Stimulated activated memory B cell treated with anti-CD40 and anti-IgM and Interleukin-4, amounts not matched to agents 10 μg/mL and 1 μg/mL and 100 μg/mL, for 72 hours (primary cell): ENCODE results near the gene ZBTB7C.

Experiments
- ATAC-seq: fragments of 150-1000 bp; cut with Tn5 transposase; 2 replicates; pipeline ENCODE4 v1.10.0; 2021
- H3K27ac Mint-ChIP-seq: one replicate; pipeline ENCODE4 v1.8.0; 2022; ENCODE audit warnings: mild to moderate bottlenecking, mixed read lengths
- H3K27me3 Mint-ChIP-seq: one replicate; pipeline ENCODE4 v1.8.0; 2022; ENCODE audit warnings: mixed read lengths
- H3K36me3 Mint-ChIP-seq: one replicate; pipeline ENCODE4 v1.8.0; 2022; ENCODE audit warnings: mixed read lengths
- H3K4me1 Mint-ChIP-seq: one replicate; pipeline ENCODE4 v1.8.0; 2022; ENCODE audit warnings: mixed read lengths
- H3K4me3 Mint-ChIP-seq: one replicate; pipeline ENCODE4 v1.8.0; 2022; ENCODE audit warnings: mild to moderate bottlenecking, moderate library complexity, mixed read lengths
- H3K9me3 Mint-ChIP-seq: one replicate; pipeline ENCODE4 v1.8.0; 2022; ENCODE audit warnings: mixed read lengths

ZBTB7C gene

GRCh38 chr18:48106976-48107781 lies 302.0 kb downstream of the ZBTB7C start:
- H3K4me3 Mint-ChIP-seq: no peak overlapping the region
- no peaks in the 10 kb centered on the region for H3K36me3 Mint-ChIP-seq
- no peak for ATAC-seq
- no peaks in the 10 kb centered on the region for H3K4me1 Mint-ChIP-seq
- H3K27me3 Mint-ChIP-seq: peaks cover 49% of the 10 kb centered on the region
- no peak overlapping the region for H3K27ac Mint-ChIP-seq
- H3K9me3 Mint-ChIP-seq: no peaks in the 10 kb centered on the region

GRCh38 chr18:48106498-48106897 lies 302.7 kb downstream of the ZBTB7C start:
- Mint-ChIP-seq H3K36me3 (no peaks in the 10 kb centered on the region), H3K4me1 (no peaks in the 10 kb centered on the region), H3K9me3 (no peaks in the 10 kb centered on the region), H3K27me3 (peaks cover 49% of the 10 kb centered on the region), H3K27ac (no peak overlapping the region), H3K4me3 (no peak overlapping the region)
- no peak for ATAC-seq

- Mint-ChIP-seq H3K36me3 (no peaks in the 10 kb centered on the region), H3K4me3 (no peak overlapping the region), H3K27me3 (peaks cover 59% of the 10 kb centered on the region), H3K4me1 (no peaks in the 10 kb centered on the region), H3K27ac (no peak overlapping the region), H3K9me3 (no peaks in the 10 kb centered on the region)
- no peak for ATAC-seq
These were observed 303.9 kb downstream of the ZBTB7C start for GRCh38 chr18:48105317-48105716.

- H3K36me3 Mint-ChIP-seq: no peaks in the 10 kb centered on the region
- no peak for ATAC-seq
- peaks cover 66% of the 10 kb centered on the region for H3K27me3 Mint-ChIP-seq
- H3K27ac Mint-ChIP-seq: no peak overlapping the region
- H3K4me3 Mint-ChIP-seq: no peak overlapping the region
- no peaks in the 10 kb centered on the region for H3K9me3 Mint-ChIP-seq
- no peaks in the 10 kb centered on the region for H3K4me1 Mint-ChIP-seq
These were observed 304.5 kb downstream of the ZBTB7C start for GRCh38 chr18:48104705-48105104.

GRCh38 chr18:48100651-48101165 lies 308.5 kb downstream of the ZBTB7C start:
- ATAC-seq: no peak
- Mint-ChIP-seq H3K27me3 (peaks cover 42% of the 10 kb centered on the region), H3K4me3 (no peak overlapping the region), H3K4me1 (no peaks in the 10 kb centered on the region), H3K9me3 (no peaks in the 10 kb centered on the region), H3K36me3 (no peaks in the 10 kb centered on the region), H3K27ac (no peak overlapping the region)

- H3K9me3 Mint-ChIP-seq: no peaks in the 10 kb centered on the region
These were observed 309.0 kb downstream of the ZBTB7C start for GRCh38 chr18:48100165-48100575.

GRCh38 chr18:48099481-48100164 lies 309.6 kb downstream of the ZBTB7C start:
- H3K9me3 Mint-ChIP-seq: no peaks in the 10 kb centered on the region
- ATAC-seq: no peak
- peaks cover 38% of the 10 kb centered on the region for H3K27me3 Mint-ChIP-seq
- no peaks in the 10 kb centered on the region for H3K36me3 Mint-ChIP-seq
- H3K4me1 Mint-ChIP-seq: no peaks in the 10 kb centered on the region
- no peak overlapping the region for H3K4me3 Mint-ChIP-seq
- no peak overlapping the region for H3K27ac Mint-ChIP-seq

More at GRCh38 chr18:48100165-48100575, 309.0 kb downstream of the ZBTB7C start:
- Mint-ChIP-seq H3K36me3 (no peaks in the 10 kb centered on the region), H3K27me3 (peaks cover 38% of the 10 kb centered on the region), H3K4me3 (no peak overlapping the region), H3K27ac (no peak overlapping the region), H3K4me1 (no peaks in the 10 kb centered on the region)
- ATAC-seq: no peak

- H3K9me3 Mint-ChIP-seq: no peaks in the 10 kb centered on the region
- no peak for ATAC-seq
- H3K27me3 Mint-ChIP-seq: peaks cover 38% of the 10 kb centered on the region
- no peak overlapping the region for H3K27ac Mint-ChIP-seq
- H3K36me3 Mint-ChIP-seq: no peaks in the 10 kb centered on the region
- H3K4me1 Mint-ChIP-seq: no peaks in the 10 kb centered on the region
- no peak overlapping the region for H3K4me3 Mint-ChIP-seq
These were observed 310.6 kb downstream of the ZBTB7C start for GRCh38 chr18:48098538-48098937.

- no peak for ATAC-seq
These were observed 311.2 kb downstream of the ZBTB7C start for GRCh38 chr18:48098007-48098406.

GRCh38 chr18:48095726-48096125 lies 313.5 kb downstream of the ZBTB7C start:
- H3K27me3 Mint-ChIP-seq: peaks cover 22% of the 10 kb centered on the region
- no peaks in the 10 kb centered on the region for H3K36me3 Mint-ChIP-seq
- no peaks in the 10 kb centered on the region for H3K9me3 Mint-ChIP-seq
- ATAC-seq: no peak
- no peak overlapping the region for H3K27ac Mint-ChIP-seq
- H3K4me1 Mint-ChIP-seq: no peaks in the 10 kb centered on the region
- no peak overlapping the region for H3K4me3 Mint-ChIP-seq

More at GRCh38 chr18:48098007-48098406, 311.2 kb downstream of the ZBTB7C start:
- Mint-ChIP-seq H3K27me3 (peaks cover 36% of the 10 kb centered on the region), H3K27ac (no peak overlapping the region), H3K9me3 (no peaks in the 10 kb centered on the region), H3K4me1 (no peaks in the 10 kb centered on the region), H3K36me3 (no peaks in the 10 kb centered on the region), H3K4me3 (no peak overlapping the region)

- peak; percentile 44 for ATAC-seq
- no peaks in the 10 kb centered on the region for H3K9me3 Mint-ChIP-seq
- H3K27me3 Mint-ChIP-seq: peaks cover 15% of the 10 kb centered on the region
- no peaks in the 10 kb centered on the region for H3K36me3 Mint-ChIP-seq
- no peak overlapping the region for H3K4me3 Mint-ChIP-seq
- no peak overlapping the region for H3K27ac Mint-ChIP-seq
- no peaks in the 10 kb centered on the region for H3K4me1 Mint-ChIP-seq
These were observed 316.1 kb downstream of the ZBTB7C start for GRCh38 chr18:48093104-48093503.

- Mint-ChIP-seq H3K4me3 (no peak overlapping the region), H3K4me1 (no peaks in the 10 kb centered on the region), H3K27me3 (peaks cover 13% of the 10 kb centered on the region), H3K9me3 (no peaks in the 10 kb centered on the region), H3K27ac (no peak overlapping the region), H3K36me3 (no peaks in the 10 kb centered on the region)
- ATAC-seq: no peak
These were observed 317.2 kb downstream of the ZBTB7C start for GRCh38 chr18:48091869-48092497.

- Mint-ChIP-seq H3K9me3 (no peaks in the 10 kb centered on the region), H3K27ac (no peak overlapping the region), H3K36me3 (no peaks in the 10 kb centered on the region), H3K4me3 (no peak overlapping the region), H3K4me1 (no peaks in the 10 kb centered on the region), H3K27me3 (peaks cover 16% of the 10 kb centered on the region)
- ATAC-seq: no peak
These were observed 318.5 kb downstream of the ZBTB7C start for GRCh38 chr18:48090702-48091101.

- H3K9me3 Mint-ChIP-seq: no peaks in the 10 kb centered on the region
- peaks cover 17% of the 10 kb centered on the region for H3K27me3 Mint-ChIP-seq
- H3K4me1 Mint-ChIP-seq: no peaks in the 10 kb centered on the region
- no peak for ATAC-seq
- H3K27ac Mint-ChIP-seq: no peak overlapping the region
- H3K36me3 Mint-ChIP-seq: no peaks in the 10 kb centered on the region
- H3K4me3 Mint-ChIP-seq: no peak overlapping the region
These were observed 319.2 kb downstream of the ZBTB7C start for GRCh38 chr18:48090021-48090420.

- H3K27me3 Mint-ChIP-seq: peaks cover 17% of the 10 kb centered on the region
- H3K27ac Mint-ChIP-seq: no peak overlapping the region
- ATAC-seq: no peak
- no peaks in the 10 kb centered on the region for H3K9me3 Mint-ChIP-seq
- no peaks in the 10 kb centered on the region for H3K36me3 Mint-ChIP-seq
- no peak overlapping the region for H3K4me3 Mint-ChIP-seq
- H3K4me1 Mint-ChIP-seq: no peaks in the 10 kb centered on the region
These were observed 323.2 kb downstream of the ZBTB7C start for GRCh38 chr18:48085781-48086487.
